ENCODE measurements around the gene TMEM109. TPM values are rescaled to one million over a fixed set of nuclear protein-coding genes. Genes with fewer than 3 reads are reported as not detected.
A peak's percentile ranks its signal among the peaks of the same experiment; 100 is the strongest.

The TMEM109 gene
- 10 to 100 TPM; 35.2 to 47.2 (median 45.1) TPM for total RNA-seq

- peak; percentile 90 for DNase-seq
- intact Hi-C loops (cut with DNase I; ENCODE audit: low total_unique reads) (no loop called here), in situ Hi-C loops (cut with MboI; ENCODE audit: low pct_ligation_motif_present in 1 of 4, low pct_unique_long_range_greater_than_20kb in 1 of 4, low sequenced_read_pairs in 3 of 4) (no loop called here)
- Histone ChIP-seq H3K36me3 (no peaks in the 10 kb centered on the region), H3K4me1 (peaks cover 0 to 33% (median 21%) of the 10 kb centered on the region in 4 donors), H3K4me3 (peak within 1 kb of the TSS; percentile 59 to 82 (median 70)), H3K27ac (peak within 1 kb of the TSS; percentile 93 to 95 (median 94)), H3K27me3 (no peaks in the 10 kb centered on the region), H3K9me3 (no peaks in the 10 kb centered on the region)
- TF ChIP-seq, protein P1, sequence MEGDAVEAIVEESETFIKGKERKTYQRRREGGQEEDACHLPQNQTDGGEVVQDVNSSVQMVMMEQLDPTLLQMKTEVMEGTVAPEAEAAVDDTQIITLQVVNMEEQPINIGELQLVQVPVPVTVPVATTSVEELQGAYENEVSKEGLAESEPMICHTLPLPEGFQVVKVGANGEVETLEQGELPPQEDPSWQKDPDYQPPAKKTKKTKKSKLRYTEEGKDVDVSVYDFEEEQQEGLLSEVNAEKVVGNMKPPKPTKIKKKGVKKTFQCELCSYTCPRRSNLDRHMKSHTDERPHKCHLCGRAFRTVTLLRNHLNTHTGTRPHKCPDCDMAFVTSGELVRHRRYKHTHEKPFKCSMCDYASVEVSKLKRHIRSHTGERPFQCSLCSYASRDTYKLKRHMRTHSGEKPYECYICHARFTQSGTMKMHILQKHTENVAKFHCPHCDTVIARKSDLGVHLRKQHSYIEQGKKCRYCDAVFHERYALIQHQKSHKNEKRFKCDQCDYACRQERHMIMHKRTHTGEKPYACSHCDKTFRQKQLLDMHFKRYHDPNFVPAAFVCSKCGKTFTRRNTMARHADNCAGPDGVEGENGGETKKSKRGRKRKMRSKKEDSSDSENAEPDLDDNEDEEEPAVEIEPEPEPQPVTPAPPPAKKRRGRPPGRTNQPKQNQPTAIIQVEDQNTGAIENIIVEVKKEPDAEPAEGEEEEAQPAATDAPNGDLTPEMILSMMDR (IDR thresholded peaks at IDR 0.05), result peak in 2 of 5 experiments; percentile 24 to 40
- TF ChIP-seq EP300 (IDR thresholded peaks at IDR 0.05; ENCODE audit: low read depth) (no peak), POLR2A (IDR thresholded peaks at IDR 0.05) (peak; percentile 51), POLR2AphosphoS5 (IDR thresholded peaks at IDR 0.05) (peak in 2 of 3 donors; percentile 60 to 65)
- WGBS, 2 donors (ENCODE audit: low coverage in 1 of 2), result 1% methylated on average over 14 to 41 of the region's 70 CpGs
These were observed at the start of gene TMEM109 for GRCh38 chr11:60913793-60914632. TMEM109 (plus strand) TSS chr11:60914158; CDS start chr11:60919694, 5,536 bp downstream.

DNA sequence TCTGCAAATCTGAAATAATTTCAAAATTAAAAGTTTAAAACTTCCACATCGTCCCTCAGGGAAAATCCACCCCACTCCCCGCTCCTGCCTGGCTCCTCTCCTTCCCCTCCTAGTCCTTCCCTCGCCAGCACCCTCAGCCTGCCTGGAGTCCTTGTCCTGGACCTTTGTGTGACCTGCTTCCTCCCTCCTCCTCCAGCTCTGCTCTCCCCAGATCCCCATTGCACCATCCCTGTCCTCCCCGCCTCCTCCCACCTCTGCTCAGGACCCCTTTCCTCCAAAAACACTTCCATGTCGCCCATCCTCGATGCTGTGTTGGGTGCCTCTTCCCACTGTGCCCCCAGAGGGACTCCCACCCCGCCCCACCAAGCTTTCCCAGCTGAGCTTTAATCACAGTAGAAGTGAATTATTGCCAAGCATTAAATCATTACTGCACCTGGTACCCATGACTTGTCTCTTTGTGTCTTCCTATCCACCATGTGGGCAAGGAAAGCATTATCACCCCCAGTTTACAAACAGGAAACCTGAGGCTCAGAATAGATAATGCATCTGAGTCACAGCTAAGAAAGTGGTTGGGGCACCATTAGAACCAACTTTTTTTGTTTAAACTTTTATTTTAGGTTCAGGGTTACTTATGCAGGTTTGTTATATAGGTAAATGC, 49.0 kb upstream of the TMEM109 start:
- Histone ChIP-seq H3K27me3 (no peaks in the 10 kb centered on the region), H3K27ac (no peak overlapping the region), H3K4me3 (no peak overlapping the region), H3K4me1 (no peaks in the 10 kb centered on the region), H3K9me3 (no peaks in the 10 kb centered on the region), H3K36me3 (no peaks in the 10 kb centered on the region)
- no peak for DNase-seq
- WGBS, 2 donors (ENCODE audit: low coverage in 1 of 2), result 72 to 81% methylated on average over 4 to 7 of the region's 7 CpGs
- TF ChIP-seq, protein P1 (IDR thresholded peaks at IDR 0.05), result no peak
- no peak for TF ChIP-seq EP300 (IDR thresholded peaks at IDR 0.05; ENCODE audit: low read depth)
- no peak for TF ChIP-seq POLR2AphosphoS5 (IDR thresholded peaks at IDR 0.05)
- no peak for TF ChIP-seq POLR2A (IDR thresholded peaks at IDR 0.05)
- intact Hi-C loops (cut with DNase I; ENCODE audit: low total_unique reads), result no loop called here
- in situ Hi-C loops (cut with MboI; ENCODE audit: low pct_ligation_motif_present in 1 of 4, low pct_unique_long_range_greater_than_20kb in 1 of 4, low sequenced_read_pairs in 3 of 4), result no loop called here

DNA sequence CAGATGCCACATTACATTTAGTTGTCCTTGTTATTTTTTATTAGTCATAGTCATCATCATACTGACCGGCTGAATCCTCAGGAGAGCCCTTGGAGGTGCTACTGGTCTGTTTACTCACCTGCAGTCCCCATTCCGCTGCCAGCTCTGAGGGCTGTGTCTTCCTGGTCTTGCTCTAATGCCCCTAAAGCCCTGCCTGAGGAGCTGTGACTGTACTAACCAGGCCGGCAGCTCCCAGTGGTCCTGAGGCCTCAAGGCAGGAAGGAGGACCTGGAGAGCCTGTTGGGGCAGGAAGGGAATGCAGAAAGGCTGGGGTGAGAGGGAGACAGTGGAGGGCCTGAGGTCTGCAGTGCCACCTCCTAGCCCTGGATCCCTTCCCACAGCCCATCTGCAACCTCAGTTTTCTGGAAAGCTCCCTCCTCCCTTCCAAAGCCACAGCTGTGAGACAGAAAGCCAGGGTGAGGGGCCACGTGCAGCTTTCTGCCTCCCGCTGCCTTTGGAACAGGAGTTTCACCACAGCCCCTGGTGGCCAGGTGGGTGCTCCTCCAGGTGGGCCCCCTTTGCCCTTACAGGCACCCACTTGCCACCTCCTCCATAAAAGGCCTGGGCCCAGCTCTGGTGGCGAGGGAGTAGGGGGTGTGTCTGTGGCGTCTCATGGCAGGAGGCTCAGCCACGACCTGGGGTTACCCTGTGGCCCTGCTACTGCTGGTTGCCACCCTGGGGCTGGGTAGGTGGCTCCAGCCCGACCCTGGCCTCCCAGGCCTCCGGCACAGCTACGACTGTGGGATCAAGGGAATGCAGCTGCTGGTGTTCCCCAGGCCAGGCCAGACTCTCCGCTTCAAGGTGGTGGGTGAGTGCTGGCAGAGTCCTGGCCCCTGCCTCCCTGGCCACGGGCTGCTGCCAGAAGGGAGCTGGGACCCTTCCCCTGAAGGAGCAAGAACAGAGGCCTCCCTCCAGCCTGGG, 46.8 kb upstream of the TMEM109 start, which contains the start of gene ZP1:
TSS of gene ZP1 (plus strand) at position 632 of the 960 bp plus-strand sequence. CDS start at position 652, 20 bp downstream.
- no peak within 1 kb of the TSS for H3K4me3 ChIP-seq
- H3K9me3 ChIP-seq, result no peaks in the 10 kb centered on the region
- WGBS, 2 donors (ENCODE audit: low coverage in 1 of 2), result 33 to 58% methylated on average over 1 to 11 of the region's 13 CpGs
- TF ChIP-seq EP300 (IDR thresholded peaks at IDR 0.05; ENCODE audit: low read depth) (no peak), POLR2AphosphoS5 (IDR thresholded peaks at IDR 0.05) (no peak), POLR2A (IDR thresholded peaks at IDR 0.05) (no peak)
- TF ChIP-seq, protein P1 (IDR thresholded peaks at IDR 0.05), result no peak
- no peaks in the 10 kb centered on the region for H3K27me3 ChIP-seq
- in situ Hi-C loops (cut with MboI; ENCODE audit: low pct_ligation_motif_present in 1 of 4, low pct_unique_long_range_greater_than_20kb in 1 of 4, low sequenced_read_pairs in 3 of 4) (no loop called here), intact Hi-C loops (cut with DNase I; ENCODE audit: low total_unique reads) (no loop called here)
- no peak within 1 kb of the TSS for H3K27ac ChIP-seq
- DNase-seq, result no peak
- no peaks in the 10 kb centered on the region for H3K4me1 ChIP-seq
- no peaks in the 10 kb centered on the region for H3K36me3 ChIP-seq
